A549 (cell line): ENCODE results near the gene SFRP4.

ENCODE experiments used
- BHLHE40 ChIP-seq: IDR thresholded peaks from 2 replicates; pipeline ENCODE4 v1.6.1; 2012; ENCODE audit warnings: low read depth, low read length, inconsistent platforms
- CTCF ChIP-seq: fragments of >200 bp; sonication (Bioruptor Twin); formaldehyde crosslinking; IDR thresholded peaks from 3 replicates; pipeline ENCODE4 v1.5.1; 2016
- EP300 ChIP-seq, 2 experiments: fragments of >200 bp; sonication (Bioruptor Twin); formaldehyde crosslinking; IDR thresholded peaks; 2 replicates in 1 of 2; 3 replicates in 1 of 2; pipeline ENCODE4 v1.6.1; 2016 to 2017
- HOXA7 ChIP-seq: fragments of 250-450 bp; sonication (Bioruptor Pico); IDR thresholded peaks from 2 replicates; pipeline ENCODE4 v1.5.0; 2020; ENCODE audit warnings: mild to moderate bottlenecking, moderate library complexity
- MAX ChIP-seq: IDR thresholded peaks from 2 replicates; pipeline ENCODE4 v1.6.1; 2012
- MAZ ChIP-seq: fragments of 150-350 bp; IDR thresholded peaks from 2 replicates; pipeline ENCODE4 v1.6.1; 2014; ENCODE audit warnings: antibody characterized with exemption, low read depth, low read length, borderline replicate concordance
- PHF8 ChIP-seq: fragments of 200-600 bp; sonication (generic); IDR thresholded peaks from 2 replicates; pipeline ENCODE4 v1.6.1; 2016; ENCODE audit warnings: low read depth, mild to moderate bottlenecking, antibody characterized with exemption, moderate library complexity, borderline replicate concordance
- POLR2A ChIP-seq: IDR thresholded peaks from 2 replicates; pipeline ENCODE4 v1.6.1; 2012; ENCODE audit warnings: mild to moderate bottlenecking, low read length
- RCOR1 ChIP-seq: fragments of 150-350 bp; IDR thresholded peaks from 2 replicates; pipeline ENCODE4 v1.6.1; 2014; ENCODE audit warnings: antibody characterized with exemption, low read length, low read depth
- RFX5 ChIP-seq: fragments of 450-650 bp; IDR thresholded peaks from 2 replicates; pipeline ENCODE4 v1.7.1; 2014; ENCODE audit warnings: antibody characterized with exemption, mild to moderate bottlenecking, moderate library complexity
- SMC3 ChIP-seq: fragments of >200 bp; sonication (Bioruptor Twin); formaldehyde crosslinking; IDR thresholded peaks from 3 replicates; pipeline ENCODE4 v1.6.1; 2018; ENCODE audit warnings: inconsistent platforms
- TP53 ChIP-seq: fragments of 250-450 bp; sonication (Bioruptor Pico); IDR thresholded peaks from 2 replicates; pipeline ENCODE4 v1.5.0; 2021; ENCODE audit warnings: mild to moderate bottlenecking, moderate library complexity

GRCh38 chr7:37928878-37929277 lies 12.3 kb upstream of the SFRP4 start:
- TF ChIP-seq CTCF (no peak), RCOR1 (no peak), POLR2A (no peak), PHF8 (no peak), BHLHE40 (no peak), MAZ (no peak), RFX5 (no peak), SMC3 (no peak), EP300 (IDR thresholded peaks at IDR 0.05) (no peak), TP53 (CRISPR knock-in tag) (no peak), HOXA7 (CRISPR knock-in tag) (no peak), MAX (no peak)
